ENCODE results near the gene ATOH8. TPM values are rescaled to one million over a fixed set of nuclear protein-coding genes. Genes with fewer than 3 reads are reported as not detected.
A peak's percentile ranks its signal among the peaks of the same experiment; 100 is the strongest.

The ATOH8 gene
- total RNA-seq, 1 donor from 2014 or later = 13.8 TPM

DNA sequence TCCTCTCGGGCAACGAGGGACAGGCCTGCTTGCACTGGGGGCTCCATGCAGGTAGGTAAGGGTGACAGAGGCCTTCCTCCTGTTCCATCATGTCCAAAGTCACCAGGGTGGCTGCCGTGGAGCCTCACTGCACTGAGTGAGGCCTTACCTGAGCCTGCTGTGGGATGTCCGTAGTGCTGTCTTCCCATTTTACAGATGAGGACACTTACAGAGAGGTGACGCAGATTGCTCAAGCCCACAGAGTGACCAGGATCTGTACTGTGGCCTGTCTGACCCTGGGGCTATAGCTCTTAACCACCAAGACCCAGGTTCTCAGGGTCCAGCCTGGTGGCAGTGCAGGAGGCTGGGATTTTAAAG, 5.4 kb downstream of the ATOH8 start:
- no peak for DNase-seq (ENCODE audit: low spot score in 2 of 2, unreplicated experiment in 2 of 2)
- Mint-ChIP-seq H3K36me3 (peaks cover 3% of the 10 kb centered on the region), H3K27ac (no peak overlapping the region), H3K9me3 (no peaks in the 10 kb centered on the region), H3K27me3 (ENCODE audit: low read depth) (peaks cover 11% of the 10 kb centered on the region), H3K4me1 (peaks cover 21% of the 10 kb centered on the region), H3K4me3 (no peak overlapping the region)
- TF ChIP-seq, protein P1, sequence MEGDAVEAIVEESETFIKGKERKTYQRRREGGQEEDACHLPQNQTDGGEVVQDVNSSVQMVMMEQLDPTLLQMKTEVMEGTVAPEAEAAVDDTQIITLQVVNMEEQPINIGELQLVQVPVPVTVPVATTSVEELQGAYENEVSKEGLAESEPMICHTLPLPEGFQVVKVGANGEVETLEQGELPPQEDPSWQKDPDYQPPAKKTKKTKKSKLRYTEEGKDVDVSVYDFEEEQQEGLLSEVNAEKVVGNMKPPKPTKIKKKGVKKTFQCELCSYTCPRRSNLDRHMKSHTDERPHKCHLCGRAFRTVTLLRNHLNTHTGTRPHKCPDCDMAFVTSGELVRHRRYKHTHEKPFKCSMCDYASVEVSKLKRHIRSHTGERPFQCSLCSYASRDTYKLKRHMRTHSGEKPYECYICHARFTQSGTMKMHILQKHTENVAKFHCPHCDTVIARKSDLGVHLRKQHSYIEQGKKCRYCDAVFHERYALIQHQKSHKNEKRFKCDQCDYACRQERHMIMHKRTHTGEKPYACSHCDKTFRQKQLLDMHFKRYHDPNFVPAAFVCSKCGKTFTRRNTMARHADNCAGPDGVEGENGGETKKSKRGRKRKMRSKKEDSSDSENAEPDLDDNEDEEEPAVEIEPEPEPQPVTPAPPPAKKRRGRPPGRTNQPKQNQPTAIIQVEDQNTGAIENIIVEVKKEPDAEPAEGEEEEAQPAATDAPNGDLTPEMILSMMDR (IDR thresholded peaks at IDR 0.05; ENCODE audit: unreplicated experiment) = no peak

DNA sequence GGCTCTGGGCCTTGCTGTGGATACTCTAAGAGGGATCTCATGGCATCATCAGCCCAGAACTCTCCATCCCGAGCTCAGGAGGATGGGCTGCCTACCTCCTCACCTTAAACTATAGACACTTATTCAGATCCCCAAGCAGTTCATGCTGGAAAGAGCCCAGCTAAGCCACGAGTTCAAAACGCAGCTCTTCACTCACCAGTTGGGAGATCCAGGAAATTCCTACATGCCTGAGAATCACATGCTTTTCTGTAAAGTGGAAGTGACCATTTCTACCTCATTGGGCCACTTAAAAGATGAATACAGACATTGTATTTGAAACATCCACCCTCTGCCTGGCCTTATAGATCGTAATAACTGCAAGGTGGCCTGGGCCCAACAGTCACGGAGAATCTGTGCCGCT, 6.6 kb downstream of the ATOH8 start:
- Mint-ChIP-seq H3K27me3 (ENCODE audit: low read depth) (peaks cover 8% of the 10 kb centered on the region), H3K4me1 (peaks cover 25% of the 10 kb centered on the region), H3K27ac (no peak overlapping the region), H3K36me3 (peaks cover 3% of the 10 kb centered on the region), H3K4me3 (no peak overlapping the region), H3K9me3 (no peaks in the 10 kb centered on the region)
- DNase-seq (ENCODE audit: low spot score in 2 of 2, unreplicated experiment in 2 of 2) = no peak
- TF ChIP-seq, protein P1 (IDR thresholded peaks at IDR 0.05; ENCODE audit: unreplicated experiment) = no peak

DNA sequence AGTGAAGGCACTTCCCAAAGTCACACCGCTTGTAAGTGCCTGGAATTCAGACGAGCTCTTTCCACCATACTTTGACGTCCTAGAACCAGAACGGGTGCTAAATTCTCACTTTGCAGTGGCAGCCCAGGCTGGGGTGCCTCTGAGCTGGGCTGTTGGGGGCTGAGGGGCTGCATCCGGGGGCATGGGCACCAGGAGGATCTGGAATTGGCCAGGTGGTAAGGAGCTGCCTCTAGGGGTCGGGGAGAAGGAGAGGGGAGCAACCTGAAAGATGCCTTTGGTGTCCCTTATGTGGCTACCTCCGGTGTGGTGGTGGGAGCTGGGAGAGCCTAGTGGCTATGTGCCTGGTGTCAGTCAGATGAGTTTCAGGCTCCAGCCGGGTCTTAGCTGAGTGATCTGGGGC, 7.1 kb downstream of the ATOH8 start:
- no peaks in the 10 kb centered on the region for H3K9me3 Mint-ChIP-seq
- TF ChIP-seq, protein P1 (IDR thresholded peaks at IDR 0.05; ENCODE audit: unreplicated experiment) = no peak
- H3K36me3 Mint-ChIP-seq = peaks cover 3% of the 10 kb centered on the region
- H3K4me1 Mint-ChIP-seq = peaks cover 27% of the 10 kb centered on the region
- H3K27me3 Mint-ChIP-seq (ENCODE audit: low read depth) = peaks cover 5% of the 10 kb centered on the region
- no peak for DNase-seq (ENCODE audit: low spot score in 2 of 2, unreplicated experiment in 2 of 2)
- no peak overlapping the region for H3K4me3 Mint-ChIP-seq
- H3K27ac Mint-ChIP-seq = peak overlapping the region; percentile 47

DNA sequence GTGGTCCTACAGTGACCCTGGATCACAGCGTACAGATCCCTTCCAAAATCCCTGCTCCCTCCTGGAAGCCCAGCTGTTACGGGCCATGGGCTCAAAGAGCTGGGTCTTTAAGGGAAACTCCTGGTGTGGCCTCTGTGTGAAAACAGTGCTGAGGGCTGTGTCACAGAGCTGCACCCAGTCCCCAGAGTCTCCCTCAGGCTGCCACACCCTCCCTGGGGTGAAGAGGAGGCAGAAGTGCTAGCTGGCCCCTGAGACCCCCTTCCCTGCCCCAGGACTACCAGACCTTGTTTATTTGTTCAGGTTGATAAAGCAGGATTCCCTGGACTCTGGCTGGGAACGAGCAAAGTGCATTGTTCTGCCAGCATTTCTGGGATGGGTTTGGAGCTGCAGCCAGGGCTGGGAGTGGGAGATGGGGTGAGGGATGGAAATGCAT, 7.7 kb downstream of the ATOH8 start:
- H3K4me3 Mint-ChIP-seq = no peak overlapping the region
- H3K4me1 Mint-ChIP-seq = peaks cover 31% of the 10 kb centered on the region
- peaks cover 3% of the 10 kb centered on the region for H3K27me3 Mint-ChIP-seq (ENCODE audit: low read depth)
- no peaks in the 10 kb centered on the region for H3K9me3 Mint-ChIP-seq
- H3K36me3 Mint-ChIP-seq = peaks cover 3% of the 10 kb centered on the region
- H3K27ac Mint-ChIP-seq = no peak overlapping the region
- TF ChIP-seq, protein P1 (IDR thresholded peaks at IDR 0.05; ENCODE audit: unreplicated experiment) = no peak
- DNase-seq (ENCODE audit: low spot score in 2 of 2, unreplicated experiment in 2 of 2) = no peak

DNA sequence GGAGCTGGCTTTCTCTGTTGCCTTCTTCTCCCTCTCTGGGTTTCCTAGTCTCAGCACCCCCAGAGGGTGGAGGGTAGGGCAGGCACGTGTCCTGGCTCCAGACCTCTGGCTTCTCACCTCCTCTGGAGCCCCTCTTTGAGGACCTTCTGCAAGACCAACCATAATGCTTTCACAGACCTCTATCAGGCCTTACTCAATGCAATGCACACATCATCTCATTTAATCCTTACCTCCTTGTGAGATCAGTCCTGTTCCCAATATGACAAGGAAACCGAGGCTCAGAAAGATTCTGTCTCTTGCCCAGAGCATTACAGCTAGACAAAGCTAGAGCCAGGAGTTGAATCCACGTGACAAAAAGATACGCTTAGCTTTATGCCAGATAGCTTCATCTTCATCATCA, 8.2 kb downstream of the ATOH8 start:
- Mint-ChIP-seq H3K27ac (no peak overlapping the region), H3K4me3 (no peak overlapping the region), H3K36me3 (peaks cover 3% of the 10 kb centered on the region), H3K9me3 (no peaks in the 10 kb centered on the region), H3K4me1 (peaks cover 31% of the 10 kb centered on the region), H3K27me3 (ENCODE audit: low read depth) (no peaks in the 10 kb centered on the region)
- TF ChIP-seq, protein P1 (IDR thresholded peaks at IDR 0.05; ENCODE audit: unreplicated experiment) = no peak
- DNase-seq (ENCODE audit: low spot score in 2 of 2, unreplicated experiment in 2 of 2) = no peak

DNA sequence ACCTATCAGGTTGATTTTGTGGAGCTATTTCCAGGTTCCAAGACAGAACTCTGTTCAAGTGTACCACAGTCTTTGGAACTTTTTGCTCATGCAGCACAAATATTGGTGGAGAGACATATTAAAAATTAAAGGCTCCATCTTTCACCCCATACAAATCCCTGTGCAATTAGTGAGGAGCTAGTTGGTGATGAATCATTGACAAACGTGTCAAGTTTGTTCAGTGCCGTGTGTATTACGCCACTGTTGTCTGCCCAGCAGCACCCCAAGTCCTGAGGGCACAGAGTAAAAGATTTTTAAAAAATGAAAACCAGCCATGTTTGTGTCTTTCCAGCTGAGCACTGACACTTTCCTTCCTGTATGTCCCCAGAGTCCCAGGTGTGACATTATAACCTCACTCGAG, 9.3 kb downstream of the ATOH8 start:
- Mint-ChIP-seq H3K4me3 (no peak overlapping the region), H3K4me1 (peaks cover 41% of the 10 kb centered on the region), H3K27ac (peak overlapping the region; percentile 67), H3K27me3 (ENCODE audit: low read depth) (no peaks in the 10 kb centered on the region), H3K36me3 (no peaks in the 10 kb centered on the region), H3K9me3 (no peaks in the 10 kb centered on the region)
- TF ChIP-seq, protein P1 (IDR thresholded peaks at IDR 0.05; ENCODE audit: unreplicated experiment) = no peak
- no peak for DNase-seq (ENCODE audit: low spot score in 2 of 2, unreplicated experiment in 2 of 2)

Data from mesothelial cell of epicardium (in vitro differentiated cells).